H54 (cell line): Measurements from ENCODE around the gene HIRA.

ENCODE experiments used
- DNase-seq: peaks from one replicate; pipeline ENCODE4 v3.0.0; 2011; ENCODE audit warnings: low spot score, mixed read lengths; ENCODE audit not compliant: insufficient read length
- FAIRE-seq: peaks from 3 replicates; lab custom pipeline; 2011; peaks lifted over from hg19 to GRCh38; lab: Jason Lieb, UNC
- POLR2A ChIP-seq: IDR thresholded peaks from 2 replicates; pipeline ENCODE4 v1.6.1; 2011; ENCODE audit warnings: low read depth, mild to moderate bottlenecking, low read length

Gene HIRA

DNA sequence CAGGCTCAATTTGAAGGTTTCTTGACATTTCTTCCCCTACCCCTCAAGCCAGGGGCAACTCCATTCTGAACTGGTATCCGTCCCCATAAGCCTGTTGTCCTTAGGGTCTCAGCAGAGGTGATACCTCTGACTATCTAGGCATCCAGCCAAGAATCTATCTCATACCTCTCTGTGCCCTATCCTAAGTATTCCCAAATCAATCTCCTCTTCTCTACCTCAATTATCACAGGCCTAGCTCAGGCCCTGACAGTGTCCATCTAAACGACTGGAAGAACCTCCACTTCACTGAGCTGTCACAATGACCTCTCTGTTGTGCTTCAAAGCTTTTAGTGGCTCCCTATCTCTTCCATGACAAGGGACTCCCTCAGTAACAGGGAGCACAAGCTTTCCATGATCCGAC is 26.9 kb downstream of the HIRA start:
- no peak for TF ChIP-seq POLR2A
- DNase-seq (no peak), FAIRE-seq (no peak)

DNA sequence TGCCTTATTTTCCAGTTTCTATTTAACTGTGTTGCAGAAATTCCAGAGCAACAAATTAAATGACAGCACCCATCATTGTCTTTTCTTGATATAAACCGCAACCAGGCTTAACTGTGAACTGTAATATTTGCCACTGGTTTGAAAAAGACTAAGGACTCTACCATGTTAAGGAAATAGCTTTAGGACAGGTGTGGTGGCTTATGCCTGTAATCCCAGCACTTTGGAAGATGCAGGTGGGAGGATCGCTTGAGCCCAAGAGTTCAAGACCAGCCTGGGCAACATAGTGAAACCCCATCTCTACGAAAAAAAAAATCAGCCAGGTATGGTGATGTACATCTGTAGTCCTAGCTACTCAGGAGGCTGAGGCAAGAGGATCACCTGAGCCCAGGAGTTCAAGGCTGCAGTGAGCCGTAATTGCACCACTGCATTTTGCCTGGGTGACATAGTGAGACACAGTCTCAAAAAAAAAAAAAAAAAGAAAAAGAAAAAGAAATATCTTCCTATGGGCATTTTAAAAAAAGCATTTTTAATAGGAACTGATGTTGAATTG is 28.8 kb downstream of the HIRA start:
- FAIRE-seq: no peak
- no peak for DNase-seq
- no peak for TF ChIP-seq POLR2A

DNA sequence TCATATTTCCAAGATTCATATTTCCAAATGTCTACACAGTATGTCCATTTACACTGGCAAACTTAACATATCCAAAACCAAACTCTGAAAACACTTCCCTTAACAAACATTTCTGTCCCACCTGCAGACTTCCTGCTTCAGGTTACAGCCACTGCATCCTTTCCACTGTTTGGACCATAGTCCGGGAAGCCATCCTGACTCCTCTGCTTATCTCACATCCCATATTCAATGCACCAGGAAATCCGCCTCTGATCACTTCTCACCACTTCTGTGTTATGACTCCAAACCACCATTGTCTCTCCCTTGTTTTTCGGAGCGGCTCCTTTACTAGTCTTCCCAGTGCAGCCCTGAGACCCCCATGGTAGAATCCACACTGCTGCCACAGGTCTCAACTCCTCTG is 30.1 kb downstream of the HIRA start:
- TF ChIP-seq POLR2A: no peak
- DNase-seq: no peak
- no peak for FAIRE-seq

DNA sequence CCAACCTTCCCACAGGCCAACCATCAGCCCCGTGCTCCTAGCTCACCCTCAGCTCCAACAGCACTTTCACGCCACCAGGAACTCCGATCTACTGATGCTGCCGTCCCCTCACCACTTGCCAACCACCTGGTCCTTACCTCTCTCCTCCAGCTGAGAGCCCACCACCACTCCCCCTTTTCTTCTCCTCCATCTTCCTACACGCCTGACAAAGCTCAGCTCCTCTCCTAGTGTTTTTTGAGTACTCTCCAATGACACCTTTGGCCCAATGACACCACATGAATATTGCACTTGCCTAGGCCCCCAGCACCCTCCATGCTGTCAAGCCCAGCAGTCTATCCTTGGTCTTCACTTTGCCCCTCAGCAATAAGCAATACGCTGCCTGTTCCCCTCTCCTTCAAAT is 30.7 kb downstream of the HIRA start:
- DNase-seq (no peak), FAIRE-seq (no peak)
- no peak for TF ChIP-seq POLR2A

DNA sequence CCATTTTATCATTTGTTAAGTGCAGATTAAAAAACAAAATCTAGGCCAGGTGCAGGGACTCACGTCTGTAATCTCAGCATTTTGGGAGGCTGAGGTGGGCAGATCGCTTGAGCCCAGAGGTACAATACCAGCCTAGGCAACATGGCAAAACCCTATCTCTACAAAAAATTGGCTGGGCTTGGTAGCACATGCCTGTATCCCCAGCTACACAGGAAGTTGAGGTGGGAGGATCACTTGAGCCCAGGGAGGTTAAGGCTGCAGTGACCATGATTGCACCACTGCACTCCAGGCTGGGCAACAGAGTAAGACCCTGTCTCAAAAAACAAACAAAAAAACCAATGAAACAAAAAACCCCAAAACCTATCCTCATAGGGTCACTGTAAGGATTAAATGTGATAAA is 32.9 kb downstream of the HIRA start:
- no peak for TF ChIP-seq POLR2A
- FAIRE-seq (no peak), DNase-seq (no peak)

DNA sequence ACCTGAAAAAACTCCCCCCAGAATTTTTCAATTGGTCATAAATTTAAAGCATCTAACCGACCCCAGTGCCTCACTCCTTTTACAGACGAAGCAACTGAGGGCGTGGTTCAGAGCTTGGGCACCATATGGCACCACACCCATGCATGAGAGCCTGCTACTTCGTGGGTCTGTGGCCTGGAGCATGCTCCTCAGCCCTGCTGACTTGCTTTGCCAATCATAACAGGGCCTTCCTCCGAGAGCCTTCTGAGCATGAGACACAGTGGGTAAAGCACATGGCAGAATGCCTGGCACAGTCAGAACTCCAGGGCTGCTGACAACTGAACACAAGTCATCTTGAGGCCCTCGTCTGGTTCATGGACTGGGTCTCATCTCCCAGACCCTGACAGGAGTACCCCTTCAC is 33.3 kb downstream of the HIRA start:
- no peak for FAIRE-seq
- no peak for TF ChIP-seq POLR2A
- no peak for DNase-seq

DNA sequence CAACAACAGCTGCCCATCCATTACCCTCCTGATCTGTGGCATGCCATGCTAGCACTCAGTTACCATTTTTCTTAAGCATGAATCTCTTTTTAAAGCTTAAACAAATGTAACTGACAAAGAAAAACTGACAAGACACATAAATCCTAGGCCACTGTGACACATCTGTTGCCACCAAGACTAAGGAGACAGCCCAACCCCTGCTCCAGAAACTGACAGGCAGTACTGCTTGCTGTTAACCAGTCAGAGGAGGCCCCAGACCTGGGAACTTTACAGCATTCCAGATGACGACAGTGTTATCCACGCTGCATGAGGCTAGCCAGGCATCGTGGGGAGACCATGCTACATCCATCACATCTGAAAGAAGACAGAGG is 33.8 kb downstream of the HIRA start:
- no peak for TF ChIP-seq POLR2A
- no peak for FAIRE-seq
- no peak for DNase-seq

DNA sequence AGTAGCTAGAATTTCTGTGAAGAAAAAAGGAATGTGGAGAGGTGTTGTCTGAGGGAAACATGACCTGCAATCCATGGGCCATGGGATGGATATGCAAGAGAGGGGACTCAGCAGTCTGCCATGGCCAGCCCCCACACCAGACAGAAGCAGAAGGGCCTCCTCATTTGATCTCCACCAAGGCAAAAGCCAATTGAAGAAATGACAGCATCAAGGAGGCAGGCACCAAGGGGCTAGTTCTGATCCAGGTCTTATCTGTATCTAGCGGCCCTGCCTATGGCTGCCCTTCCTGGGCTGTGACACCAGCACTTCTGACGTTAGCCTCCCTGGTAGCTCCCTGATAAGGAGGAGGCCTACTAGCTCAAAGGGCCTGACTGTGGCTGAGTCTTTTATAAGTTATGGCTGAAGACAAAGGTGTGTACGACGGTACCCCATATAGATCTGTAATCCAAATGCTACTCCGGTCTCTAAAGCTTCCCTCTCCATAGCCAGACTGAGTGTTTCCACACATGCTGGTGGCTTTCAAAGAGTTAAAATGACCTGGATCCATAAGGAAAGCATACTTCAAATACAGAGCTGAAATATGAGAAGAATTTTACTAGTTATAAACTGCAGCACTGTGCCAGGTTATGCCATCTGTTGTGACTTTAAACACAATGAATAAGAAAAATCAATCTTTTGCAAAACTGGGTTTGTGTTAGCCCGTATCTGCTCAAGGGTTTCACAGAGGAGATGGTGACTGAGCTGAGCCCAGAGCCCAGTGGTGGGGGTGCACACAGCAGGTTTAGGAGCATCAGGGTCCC is 34.4 kb downstream of the HIRA start:
- DNase-seq (no peak), FAIRE-seq (no peak)
- no peak for TF ChIP-seq POLR2A

DNA sequence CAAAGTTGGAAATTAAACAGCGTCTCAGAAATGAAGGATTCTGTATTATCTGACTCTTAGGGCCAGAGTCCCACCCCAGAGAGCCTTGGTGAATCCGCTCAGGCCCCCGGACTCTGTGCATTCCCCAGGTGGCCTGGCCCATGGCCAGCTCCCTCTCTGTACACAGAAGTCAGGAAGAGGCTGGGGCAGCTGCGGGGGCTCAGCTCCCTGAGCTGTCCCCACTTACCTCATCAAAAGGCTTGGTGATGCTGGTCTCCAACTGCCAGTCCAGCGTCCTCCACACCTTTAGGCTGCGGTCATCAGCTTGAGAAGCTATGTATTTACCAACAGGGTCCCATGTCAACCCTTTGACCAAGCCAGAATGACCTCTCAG is 35.0 kb downstream of the HIRA start:
- no peak for FAIRE-seq
- no peak for TF ChIP-seq POLR2A

DNA sequence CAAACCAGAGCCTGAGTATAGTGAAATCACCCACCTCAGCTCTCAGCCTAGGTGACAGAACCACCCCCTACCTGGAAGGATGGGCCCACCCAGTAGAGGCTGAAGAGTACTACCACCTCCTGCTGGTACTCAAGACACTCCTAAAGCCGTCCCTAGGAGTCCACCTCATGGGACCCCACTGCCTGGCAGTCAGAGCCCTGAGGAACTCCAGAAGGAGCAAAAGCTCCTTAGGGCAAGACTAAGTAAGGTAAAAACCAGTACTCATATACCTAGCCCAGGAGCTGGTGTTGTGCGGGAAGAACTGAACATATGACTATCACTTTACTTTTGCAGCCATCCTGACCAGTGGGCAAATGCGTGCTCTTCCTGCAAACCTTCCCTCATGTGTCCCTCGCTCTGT is 36.3 kb downstream of the HIRA start:
- DNase-seq: no peak
- TF ChIP-seq POLR2A: no peak
- FAIRE-seq: no peak

More for the DNA sequence above, 35.0 kb downstream of the HIRA start:
- DNase-seq: no peak

DNA sequence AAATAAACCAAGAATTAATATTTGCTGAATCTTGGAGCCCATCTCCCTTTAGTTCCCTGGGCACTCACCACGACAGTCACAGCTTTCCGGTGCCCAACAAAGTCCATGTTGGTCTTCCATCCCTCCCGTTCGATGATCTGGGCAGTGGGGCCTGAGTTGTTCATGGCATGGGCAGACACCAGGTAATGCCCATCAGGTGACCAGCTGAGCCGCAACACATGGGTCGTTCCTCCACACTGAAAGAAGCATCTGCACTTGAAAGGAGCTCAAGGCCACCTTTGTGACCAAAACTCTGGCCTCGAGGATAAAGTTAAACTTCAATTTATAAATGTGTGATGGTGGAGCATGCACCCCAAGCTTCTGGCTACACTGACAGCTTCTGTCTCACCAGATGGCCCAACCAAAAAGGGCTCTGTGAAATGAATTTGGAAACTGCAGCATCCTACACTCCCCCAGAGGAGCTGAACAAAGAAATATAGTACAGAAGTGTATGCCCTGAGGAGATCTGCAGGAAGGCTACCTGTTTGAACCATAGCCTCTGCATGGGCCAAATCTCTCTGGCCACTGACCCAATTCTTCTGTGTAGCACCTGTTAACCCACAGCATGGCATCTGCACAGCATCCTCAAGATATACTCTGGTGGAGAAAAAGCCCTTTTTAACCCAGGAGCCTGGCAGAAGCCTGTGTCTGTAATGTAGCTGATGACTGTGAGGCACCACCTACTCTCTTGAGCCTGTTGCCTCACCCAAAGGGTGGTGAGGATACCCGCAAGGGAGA is 37.1 kb downstream of the HIRA start:
- no peak for TF ChIP-seq POLR2A
- no peak for FAIRE-seq
- no peak for DNase-seq

DNA sequence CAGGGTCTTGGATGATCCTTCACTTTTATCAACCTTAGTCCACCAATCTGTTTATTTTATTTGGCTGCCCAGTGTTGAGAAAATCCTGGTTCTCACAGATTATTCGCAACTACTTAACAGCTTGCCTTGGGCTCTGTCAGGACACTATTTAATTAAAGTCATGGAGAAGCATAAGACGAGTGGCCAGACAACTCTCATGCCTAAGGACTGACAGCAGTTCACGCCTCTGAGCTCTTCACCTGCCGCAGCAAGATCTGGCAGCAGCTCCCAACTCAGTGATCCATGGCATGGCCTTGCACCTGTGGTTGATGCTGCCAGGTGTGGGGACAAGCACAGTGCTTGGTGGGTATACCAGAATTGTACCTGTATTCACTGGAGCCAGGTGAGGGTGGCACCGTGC is 37.8 kb downstream of the HIRA start:
- TF ChIP-seq POLR2A: no peak
- DNase-seq (no peak), FAIRE-seq (no peak)

DNA sequence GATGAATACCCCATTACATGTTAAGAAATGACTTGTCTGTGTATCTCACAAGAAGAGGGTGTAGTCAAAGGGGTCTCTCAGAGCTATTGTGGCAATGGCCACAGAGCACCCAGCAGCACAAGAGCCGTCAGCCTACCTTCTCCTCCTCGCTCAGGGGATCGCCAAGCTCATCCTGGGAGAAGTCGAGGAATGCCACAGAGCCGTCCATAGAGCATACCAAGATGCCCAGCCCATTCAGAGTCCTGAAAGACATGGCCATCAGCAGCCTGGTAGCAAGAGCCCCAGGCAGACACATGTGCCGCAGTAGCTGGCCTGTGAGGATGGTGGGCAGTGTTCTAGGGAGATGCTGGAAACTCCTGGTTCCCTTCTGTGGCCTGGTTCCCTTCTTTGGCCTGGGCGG is 44.0 kb downstream of the HIRA start:
- no peak for TF ChIP-seq POLR2A
- FAIRE-seq (no peak), DNase-seq (no peak)

DNA sequence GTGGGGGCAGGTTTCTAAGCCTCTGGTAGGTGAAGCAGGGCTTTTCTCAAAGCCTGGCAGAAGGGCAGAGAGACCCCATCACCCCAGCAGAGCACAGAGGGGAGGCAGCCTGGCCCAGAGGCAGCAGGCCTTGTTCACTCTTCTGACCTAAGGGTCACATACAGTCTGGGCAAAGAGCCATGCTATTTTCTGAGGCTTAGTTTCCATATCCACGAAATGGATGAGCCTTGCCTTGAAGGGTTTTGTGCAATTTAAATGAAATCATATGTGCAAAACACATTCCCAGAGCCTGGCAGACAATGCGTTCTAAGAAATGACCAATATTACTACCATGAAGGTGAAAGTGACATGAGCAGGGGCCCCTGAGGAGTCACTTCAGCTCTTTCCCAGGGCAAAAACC is 44.5 kb downstream of the HIRA start:
- TF ChIP-seq POLR2A: no peak
- DNase-seq (no peak), FAIRE-seq (no peak)

DNA sequence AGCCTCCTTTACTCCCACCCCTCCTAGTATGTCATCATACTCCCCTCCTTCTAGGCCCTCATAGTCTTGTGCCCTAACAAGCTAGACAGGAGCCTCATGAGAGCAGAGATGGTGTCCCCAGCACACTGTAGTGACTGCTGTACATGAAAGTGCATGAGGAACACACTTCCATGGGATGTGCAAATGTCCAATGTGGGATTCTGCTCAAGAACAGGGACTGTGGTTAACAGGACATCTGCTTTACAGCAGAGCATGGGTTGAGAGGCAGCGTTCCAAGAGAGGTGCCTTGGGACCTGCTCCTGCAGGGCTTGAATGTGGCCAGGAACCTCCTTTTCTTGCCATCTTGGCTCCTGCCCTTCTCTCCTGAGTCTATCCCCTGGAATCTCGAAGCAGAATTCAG is 45.3 kb downstream of the HIRA start:
- no peak for DNase-seq
- FAIRE-seq: no peak
- TF ChIP-seq POLR2A: no peak
